Heart left ventricle (tissue), 13 donors: ENCODE measurements around the gene MRPS15.

Experiments used
- CTCF ChIP-seq, 12 donors: fragments of 200-600 bp; sonication (generic) in 4 of 12; IDR thresholded peaks; one replicate each; pipeline versions ENCODE4 v1.5.0 to v1.8.0; 2018 to 2022; ENCODE audit warnings: antibody characterized with exemption in 12 of 12, mild to moderate bottlenecking in 5 of 12
- POLR2A ChIP-seq, 2 donors: fragments of 450-650 bp; IDR thresholded peaks; one replicate each; pipeline ENCODE4 v1.6.1; 2017; ENCODE audit warnings: antibody characterized with exemption in 2 of 2, mild to moderate bottlenecking in 2 of 2, moderate library complexity in 2 of 2
- donor health status: ischemic (EF 13 %, LVEDD 7.1; RV severe dilation, severe dysfunction).
- donor health status: DM: no; HTN: yes; CAD: no.
- donor health status: DM: no; HTN: no; CAD: no.
- donor health status: ischemic (EF 25% LVEDD 6.9; RV normal size, moderate dysfunction).
- donor health status: ischemic (EF 25% LVEDD 5.7; RV mildly dilated, moderate dysfunction).
- donor health status: ischemic (EF 35%, LVEDD 5.7; RV mildly dilated, moderate dysfunction).
- donor health status: nonischemic (EF 11% LVEDD 7.7; RV severe dilation, severe dysfunction).
- donor health status: DM: yes; HTN: yes; CAD: no.
- donor health status: PGD.
- donor health status: ischemic (EF 29% LVEDD 5.4; RV normal size, mild dysfunction).
- donor health status: nonischemic (EF 23%, LVEDD 6.1; RV moderate dilation, normal function).

DNA sequence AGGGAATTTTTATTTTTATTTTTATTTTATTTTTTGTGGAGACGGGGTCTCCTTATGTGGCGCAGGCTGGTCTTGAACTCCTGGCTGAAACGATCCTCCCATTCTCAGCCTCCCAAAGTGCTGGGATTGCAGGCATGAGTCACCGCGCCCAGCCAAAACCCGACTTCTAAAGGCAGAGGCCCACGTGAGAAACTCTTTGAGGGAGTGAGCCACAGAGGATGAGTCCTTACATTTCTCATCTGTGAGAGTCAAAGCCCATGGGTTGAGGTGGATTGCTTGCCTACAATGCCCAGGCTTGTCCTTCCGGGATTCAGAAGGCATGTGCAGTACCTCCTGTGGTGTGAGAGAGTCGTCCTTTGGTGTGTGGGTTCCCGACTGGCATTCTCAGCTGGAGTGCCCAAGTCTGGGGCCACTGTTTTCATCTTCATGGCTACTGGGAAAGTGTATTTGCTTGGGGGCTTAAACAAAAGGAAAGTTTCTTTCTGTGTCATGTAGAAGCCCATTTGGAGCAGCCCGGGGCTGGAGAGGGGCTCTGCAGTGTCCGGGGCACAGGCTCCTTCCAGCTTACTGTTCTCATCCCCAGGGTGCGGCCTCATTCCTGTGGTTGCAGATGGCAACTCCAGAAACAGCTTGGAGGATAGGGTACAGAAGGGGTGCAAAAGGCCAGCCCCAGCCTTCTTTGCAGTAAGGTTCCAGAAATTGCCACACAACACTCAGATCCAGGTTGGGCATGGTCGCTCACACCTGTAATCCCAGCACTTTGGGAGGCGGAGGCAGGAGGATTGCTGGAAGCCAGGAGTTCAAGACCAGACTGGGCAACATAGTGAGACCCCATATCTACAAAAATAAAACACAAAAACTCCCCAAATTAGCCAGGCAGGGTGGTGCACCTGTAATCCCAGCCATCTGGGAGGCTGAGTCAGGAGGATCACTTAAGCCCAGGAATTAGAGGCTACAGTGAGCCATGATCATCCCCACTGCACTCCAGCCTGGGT is 47.9 kb upstream of the MRPS15 start:
- no peak for TF ChIP-seq POLR2A (IDR thresholded peaks at IDR 0.05)
- no peak for TF ChIP-seq CTCF (IDR thresholded peaks at IDR 0.05)
